ENCODE measurements around the gene LIMS2. TPM values are rescaled to one million over a fixed set of nuclear protein-coding genes. Genes with fewer than 3 reads are reported as not detected.

Gene LIMS2
- total RNA-seq, 1 experiment from 2014 or later: 1.8 TPM

GRCh38 chr2:127640082-127641072, 35.0 kb downstream of the LIMS2 start:
- no peak for DNase-seq (ENCODE audit: low spot score)
- in situ Hi-C loops (cut with HindIII; ENCODE audit: low sequenced_read_pairs): no loop called here

GRCh38 chr2:127639111-127639474, 36.2 kb downstream of the LIMS2 start:
- in situ Hi-C loops (cut with HindIII; ENCODE audit: low sequenced_read_pairs): no loop called here
- DNase-seq (ENCODE audit: low spot score): no peak

DNA sequence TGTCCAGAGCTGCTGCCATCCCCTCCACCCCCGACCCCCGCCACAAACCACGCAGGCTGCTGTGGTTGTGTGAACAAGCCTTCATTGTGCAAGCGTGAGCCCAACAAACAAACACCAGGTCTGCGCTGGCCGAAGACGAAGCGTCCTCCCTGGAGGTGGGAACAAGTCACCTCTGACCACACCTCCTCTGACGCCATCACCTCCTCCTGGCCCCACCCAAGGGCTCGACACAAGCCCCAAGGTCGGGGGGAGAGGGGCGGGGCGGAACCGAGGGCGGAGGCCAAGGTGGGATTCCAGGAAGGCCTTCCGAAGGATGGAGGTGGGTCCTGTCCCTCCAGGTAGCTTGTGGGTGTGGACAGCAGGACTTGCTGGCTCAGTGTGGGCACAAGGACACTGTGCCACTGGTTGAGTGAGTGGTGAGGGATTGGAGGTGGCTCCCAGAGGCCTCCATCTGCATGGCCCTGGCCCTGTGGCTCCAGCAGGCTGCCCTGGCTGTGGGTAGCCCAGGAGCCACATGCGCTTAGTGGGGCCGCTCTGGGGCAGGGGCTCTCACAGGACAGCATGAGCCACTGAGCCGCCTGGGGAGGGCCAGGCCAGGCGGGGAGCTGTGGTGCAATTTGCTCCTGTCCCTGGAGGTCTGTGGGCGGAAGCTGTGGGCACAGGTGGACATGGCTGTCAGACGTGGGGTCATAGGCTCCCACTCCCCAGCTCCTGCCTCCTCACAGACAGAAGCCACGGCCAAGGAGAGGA, 36.8 kb downstream of the LIMS2 start:
- in situ Hi-C loops (cut with HindIII; ENCODE audit: low sequenced_read_pairs): no loop called here
- DNase-seq (ENCODE audit: low spot score): no peak

DNA sequence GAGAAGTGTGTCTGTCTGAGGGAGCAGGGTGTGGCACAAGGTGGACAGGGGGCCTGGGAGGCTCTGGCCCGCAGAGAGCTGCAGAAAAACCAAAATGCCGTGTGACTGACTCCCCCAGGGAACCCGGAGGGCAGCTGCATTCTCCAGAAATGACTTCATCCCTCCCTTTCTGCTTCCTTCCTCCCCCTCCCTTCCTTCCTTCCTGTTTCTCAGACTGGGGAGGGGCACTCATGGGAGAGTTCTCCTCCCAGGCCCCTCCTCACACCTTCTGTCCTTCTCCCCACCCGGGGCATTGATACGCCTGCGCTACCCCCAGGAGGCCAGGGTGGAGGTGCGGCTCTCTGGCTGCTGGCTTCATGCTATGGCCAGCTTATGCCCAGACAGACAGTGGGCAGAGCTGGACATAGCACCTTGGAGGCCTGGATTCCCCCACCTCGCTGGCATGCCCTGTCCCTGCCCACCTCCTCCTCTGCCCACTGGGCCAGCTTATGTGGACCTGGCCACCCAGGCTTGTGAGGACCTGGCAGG, 37.5 kb downstream of the LIMS2 start:
- in situ Hi-C loops (cut with HindIII; ENCODE audit: low sequenced_read_pairs): no loop called here
- no peak for DNase-seq (ENCODE audit: low spot score)

GRCh38 chr2:127637236-127637630, 38.1 kb downstream of the LIMS2 start:
- in situ Hi-C loops (cut with HindIII; ENCODE audit: low sequenced_read_pairs): no loop called here
- no peak for DNase-seq (ENCODE audit: low spot score)

DNA sequence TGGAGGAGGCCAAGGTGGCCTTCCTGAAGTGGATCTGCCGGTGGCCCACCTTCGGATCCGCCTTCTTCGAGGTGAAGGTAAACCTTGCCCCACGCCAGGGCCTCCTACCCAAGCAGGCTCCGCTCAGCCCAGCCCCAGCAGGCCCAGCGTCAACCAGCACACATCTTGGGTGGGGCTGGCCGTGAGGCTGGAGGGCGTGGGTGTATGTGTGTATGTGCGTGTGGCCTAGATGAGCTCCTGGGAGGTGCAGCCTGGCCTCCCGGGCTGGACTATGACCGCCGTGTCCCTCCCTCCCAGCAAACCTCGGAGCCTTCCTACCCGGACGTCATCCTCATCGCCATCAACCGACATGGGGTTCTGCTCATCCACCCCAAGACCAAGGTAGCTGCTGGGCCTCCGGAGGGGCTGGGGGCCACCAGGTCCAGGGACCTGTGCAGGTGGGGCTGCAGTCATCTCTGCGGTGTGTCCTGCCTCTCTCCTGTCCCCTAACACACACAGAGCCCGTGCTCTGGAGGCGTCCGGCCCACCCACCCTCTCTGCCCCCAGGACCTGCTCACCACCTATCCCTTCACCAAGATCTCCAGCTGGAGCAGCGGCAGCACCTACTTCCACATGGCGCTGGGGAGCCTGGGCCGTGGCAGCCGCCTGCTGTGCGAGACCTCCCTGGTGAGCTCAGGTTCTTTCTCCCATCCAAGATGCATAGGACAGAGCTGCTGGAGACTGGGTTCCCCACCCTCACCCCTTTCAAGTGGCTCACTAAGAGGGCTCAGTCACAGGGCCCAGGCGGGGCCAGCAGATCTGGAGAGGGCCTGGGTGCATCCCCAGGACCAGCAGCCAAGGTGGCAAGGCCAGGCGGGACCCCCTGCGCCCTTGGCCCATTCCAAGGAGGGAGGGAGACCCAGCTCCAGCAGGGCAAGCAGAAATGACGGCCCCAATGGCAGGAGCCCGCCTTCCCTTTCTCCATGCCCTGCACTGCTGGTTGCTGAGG, 38.8 kb downstream of the LIMS2 start:
- in situ Hi-C loops (cut with HindIII; ENCODE audit: low sequenced_read_pairs): no loop called here
- no peak for DNase-seq (ENCODE audit: low spot score)

DNA sequence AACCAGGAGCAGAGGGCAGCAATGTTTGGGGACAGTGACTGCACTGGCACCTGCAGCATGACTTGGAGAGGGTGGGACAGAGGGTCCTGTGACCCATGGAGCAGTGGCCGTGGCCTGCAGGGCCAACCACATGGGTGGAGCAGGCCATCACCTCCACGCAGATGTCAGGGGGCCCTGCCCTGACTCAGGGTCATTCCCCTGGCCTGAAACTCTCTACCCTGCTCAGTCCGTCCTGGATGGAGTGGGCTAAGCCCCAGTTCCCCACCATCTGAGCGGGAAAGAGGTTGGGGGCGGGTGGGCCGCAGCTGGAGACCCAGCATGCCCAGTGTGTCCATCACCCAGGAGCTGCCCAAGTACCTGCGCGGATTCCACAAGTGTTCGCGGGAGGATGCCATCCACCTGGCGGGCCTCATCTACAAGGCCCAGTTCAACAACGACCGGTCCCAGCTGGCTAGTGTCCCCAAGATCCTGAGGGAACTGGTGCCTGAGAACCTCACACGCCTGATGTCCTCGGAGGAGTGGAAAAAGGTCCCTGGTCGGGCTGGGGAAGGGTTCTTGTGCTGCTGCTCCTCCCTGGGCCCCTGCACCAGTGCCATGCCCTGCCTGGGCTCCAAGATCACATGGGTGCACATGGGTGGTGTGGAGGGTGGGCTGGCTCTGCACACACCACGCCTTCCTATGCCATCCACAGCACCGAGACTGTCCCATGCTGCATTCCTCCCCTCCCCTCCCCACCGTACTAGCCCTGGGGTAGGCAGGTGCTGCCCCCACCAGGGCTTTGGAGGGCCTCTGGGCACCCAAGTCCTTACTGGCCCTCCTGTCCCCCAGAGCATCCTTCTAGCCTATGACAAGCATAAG, 39.7 kb downstream of the LIMS2 start:
- in situ Hi-C loops (cut with HindIII; ENCODE audit: low sequenced_read_pairs): no loop called here
- no peak for DNase-seq (ENCODE audit: low spot score)

DNA sequence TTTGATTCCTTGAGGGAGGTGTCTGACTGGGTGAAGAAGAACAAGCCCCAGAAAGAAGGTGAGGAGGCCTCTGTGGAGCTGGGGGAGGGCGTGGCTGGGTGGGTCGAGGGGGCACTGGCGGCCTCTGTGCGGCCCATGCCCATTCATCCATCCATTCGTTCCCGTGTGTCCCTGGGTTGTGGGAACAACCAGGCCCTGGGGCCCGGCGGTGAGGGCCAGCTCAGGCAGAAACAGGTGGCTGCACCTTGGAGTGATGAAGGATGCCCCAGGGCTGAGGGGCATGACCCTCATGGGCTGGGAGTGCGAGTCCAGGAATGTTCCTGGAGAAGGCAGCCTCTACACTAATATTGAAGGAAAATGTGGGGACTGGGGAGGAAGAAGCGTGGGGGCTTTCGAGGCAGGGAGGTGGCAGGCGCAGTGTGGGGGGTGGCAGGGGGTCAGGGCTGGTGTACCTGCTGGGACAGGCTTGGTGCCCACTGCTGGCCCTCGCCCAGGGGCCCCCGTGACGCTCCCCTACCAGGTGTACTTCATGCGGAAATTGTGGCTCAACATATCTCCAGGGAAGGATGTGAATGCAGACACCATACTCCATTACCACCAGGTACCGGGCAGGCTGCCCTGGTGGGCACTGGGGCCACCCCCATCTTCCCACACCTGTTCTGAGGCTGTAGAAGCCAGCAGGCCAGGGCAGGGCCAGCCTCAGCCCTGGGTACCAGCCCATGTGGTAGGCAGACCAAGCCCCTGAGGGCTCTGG, 40.5 kb downstream of the LIMS2 start:
- in situ Hi-C loops (cut with HindIII; ENCODE audit: low sequenced_read_pairs): no loop called here
- no peak for DNase-seq (ENCODE audit: low spot score)

DNA sequence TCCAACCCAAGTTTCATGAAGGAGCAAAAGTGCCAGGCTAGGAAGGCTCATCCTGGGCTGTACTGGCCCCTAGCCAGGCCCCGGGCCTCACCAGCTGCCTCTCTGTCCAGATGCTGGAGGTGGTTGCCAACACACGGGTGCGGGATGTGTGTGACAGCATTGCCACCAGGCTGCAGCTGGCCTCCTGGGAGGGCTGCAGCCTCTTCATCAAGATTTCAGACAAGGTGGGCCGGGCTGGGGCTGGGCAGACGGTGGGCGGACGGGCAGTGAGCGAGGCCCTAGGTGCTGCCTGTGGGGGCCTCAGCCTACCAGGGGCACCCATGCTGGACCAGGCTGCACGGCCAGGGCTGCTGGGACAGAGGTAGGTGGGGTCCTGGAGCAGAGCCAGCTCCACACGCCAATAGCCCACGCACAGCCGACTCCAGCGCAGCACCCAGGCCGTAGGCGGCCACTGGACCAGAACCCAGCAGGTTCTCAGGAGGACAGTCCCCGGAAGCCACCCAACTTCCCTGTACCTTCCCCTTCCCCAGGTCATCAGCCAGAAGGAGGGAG, 41.2 kb downstream of the LIMS2 start:
- in situ Hi-C loops (cut with HindIII; ENCODE audit: low sequenced_read_pairs): no loop called here
- no peak for DNase-seq (ENCODE audit: low spot score)

DNA sequence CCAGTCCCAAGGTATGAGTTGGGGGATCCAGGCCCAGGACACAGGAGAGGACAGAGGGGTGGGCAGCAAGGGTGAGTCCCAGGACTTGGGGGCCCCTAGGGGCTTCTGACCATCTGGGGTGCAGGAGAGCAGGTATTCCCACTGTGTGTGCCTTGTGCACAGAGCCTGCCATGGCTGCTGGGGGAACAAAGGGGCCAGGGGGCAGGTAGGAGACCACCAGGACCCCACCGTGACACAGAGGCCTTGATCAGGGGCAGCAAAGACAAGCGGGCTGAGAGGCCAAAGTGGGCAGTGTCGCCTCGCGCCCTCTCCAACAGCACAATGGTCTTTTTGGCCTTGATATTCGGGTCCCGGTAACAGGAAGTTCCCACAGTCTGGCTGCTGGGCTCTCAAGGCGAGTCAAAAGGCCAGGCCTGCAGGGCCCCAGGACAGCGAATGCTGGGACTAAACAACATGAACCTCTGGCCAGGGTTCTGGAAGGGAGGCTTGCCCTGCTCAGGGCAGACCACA, 41.7 kb downstream of the LIMS2 start:
- in situ Hi-C loops (cut with HindIII; ENCODE audit: low sequenced_read_pairs): no loop called here
- no peak for DNase-seq (ENCODE audit: low spot score)

DNA sequence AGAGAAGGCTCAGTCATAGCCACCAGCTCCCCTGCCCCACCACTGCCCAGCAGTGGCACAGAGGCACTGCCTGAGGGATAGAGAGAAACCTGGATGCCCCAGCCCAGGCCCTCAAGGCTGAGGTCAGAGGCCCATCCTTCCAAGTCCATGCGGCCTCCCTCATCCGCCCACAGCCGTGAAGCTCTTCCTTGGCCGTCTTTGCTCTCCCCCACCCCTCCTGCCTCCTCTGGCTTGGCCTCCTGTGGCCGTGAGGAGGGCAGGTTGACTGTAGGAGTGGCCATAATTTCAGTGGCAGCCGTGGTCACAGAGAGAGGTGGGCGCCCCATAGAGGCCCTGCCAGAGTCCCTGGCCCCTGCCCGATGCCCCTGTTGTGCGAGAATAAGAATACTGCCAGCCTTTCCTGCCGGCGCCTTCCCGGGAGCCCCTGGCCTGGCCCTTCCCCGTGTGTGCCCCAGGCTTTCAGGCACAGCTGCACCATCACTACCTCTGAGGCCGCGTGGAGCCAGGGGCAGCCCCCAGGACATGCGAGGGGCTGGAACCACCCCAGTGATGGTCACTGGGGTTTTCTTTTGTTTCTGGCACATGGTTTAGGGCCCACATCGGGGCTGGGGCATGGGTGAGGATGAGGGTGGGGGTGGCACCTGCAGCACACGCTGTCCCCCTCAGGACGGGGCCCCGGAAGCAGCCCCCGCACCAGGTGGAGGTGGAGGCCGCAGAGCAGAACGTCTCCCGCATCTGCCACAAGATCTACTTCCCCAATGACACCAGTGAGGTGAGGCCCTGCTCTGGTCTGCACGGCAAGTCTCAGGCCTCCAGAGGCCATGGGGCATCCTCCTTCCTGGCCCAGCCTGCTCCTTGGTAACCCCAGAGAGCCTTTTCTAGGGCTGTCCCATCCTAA, 42.5 kb downstream of the LIMS2 start:
- DNase-seq (ENCODE audit: low spot score): no peak
- in situ Hi-C loops (cut with HindIII; ENCODE audit: low sequenced_read_pairs): no loop called here

DNA sequence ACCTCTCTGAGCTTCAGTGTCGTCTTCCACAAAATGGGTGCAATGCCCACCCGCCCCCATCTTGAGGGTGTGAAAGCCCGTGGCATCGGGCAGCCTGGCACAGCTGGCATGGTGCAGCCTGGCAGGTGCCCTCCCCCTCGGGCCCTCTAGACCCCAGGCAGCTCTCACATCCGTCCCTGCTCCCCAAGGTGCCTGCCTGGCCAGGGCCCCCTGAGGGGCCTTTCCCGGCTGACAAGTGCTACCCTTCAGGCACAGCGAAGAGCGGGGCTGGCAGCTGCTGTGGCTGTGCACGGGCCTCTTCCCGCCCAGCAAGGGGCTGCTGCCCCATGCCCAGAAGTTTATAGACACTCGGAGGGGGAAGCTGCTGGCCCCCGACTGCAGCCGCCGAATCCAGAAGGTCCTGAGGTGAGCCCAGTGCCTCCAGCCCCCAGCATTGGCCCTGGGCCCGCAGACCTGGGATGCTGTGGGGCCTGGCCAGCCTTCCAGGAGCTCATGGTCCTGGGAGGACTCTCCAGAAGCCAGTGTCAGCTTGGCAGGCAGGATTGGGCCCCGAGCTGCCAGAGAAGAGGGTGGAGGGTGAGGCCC, 43.2 kb downstream of the LIMS2 start:
- in situ Hi-C loops (cut with HindIII; ENCODE audit: low sequenced_read_pairs): no loop called here
- no peak for DNase-seq (ENCODE audit: low spot score)

DNA sequence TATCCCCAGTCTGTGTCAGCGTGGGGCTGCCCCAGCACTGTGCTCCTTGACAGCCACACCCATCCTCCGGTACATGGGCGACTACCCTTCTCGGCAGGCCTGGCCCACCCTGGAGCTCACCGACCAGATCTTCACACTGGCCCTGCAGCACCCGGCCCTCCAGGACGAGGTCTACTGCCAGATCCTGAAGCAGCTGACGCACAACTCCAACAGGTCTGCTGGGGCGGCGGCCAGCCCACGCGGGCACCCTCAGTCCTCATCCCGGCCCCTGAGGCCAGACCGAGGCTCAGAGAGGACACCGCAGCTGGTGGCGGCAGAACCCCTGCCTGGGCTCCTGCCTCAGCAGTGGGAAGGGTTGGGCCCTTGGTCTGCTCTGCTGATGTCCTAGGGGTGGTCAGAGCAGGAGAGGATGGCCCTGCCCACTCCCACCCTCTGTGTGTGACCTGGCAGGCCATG, 43.8 kb downstream of the LIMS2 start:
- no peak for DNase-seq (ENCODE audit: low spot score)
- in situ Hi-C loops (cut with HindIII; ENCODE audit: low sequenced_read_pairs): no loop called here

DNA sequence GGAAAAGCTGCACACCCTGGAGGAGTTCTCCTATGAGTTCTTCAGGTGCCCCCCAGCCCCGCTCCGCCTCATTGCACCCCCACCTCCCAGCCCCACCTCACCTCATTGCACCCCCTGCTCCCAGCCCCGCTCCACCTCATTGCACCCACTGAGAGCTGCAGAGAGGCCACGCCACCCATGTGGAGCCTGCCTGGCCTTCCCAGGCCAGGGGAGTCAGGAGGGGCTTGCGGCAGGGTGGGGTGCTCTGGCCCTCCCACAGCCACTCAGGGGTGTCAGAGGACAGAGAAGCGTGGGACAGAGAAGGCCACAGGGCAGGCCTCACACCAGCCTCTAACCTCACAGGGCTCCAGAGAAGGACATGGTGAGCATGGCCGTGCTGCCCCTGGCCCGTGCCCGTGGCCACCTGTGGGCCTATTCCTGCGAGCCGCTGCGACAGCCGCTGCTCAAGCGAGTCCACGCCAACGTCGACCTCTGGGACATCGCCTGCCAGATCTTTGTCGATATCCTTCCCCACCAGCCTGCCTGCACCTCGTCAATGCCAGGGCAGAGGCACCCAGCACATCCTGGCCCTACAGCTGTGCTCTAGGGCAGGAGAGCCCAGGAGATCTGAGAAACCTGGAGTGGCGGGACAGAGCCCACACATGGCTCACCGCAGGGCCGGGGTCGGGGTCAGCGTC, 44.3 kb downstream of the LIMS2 start:
- no peak for DNase-seq (ENCODE audit: low spot score)
- in situ Hi-C loops (cut with HindIII; ENCODE audit: low sequenced_read_pairs): no loop called here

Measured in G401 (cell line).